Measurements from ENCODE around the gene PACRG. TPM values are rescaled to one million over a fixed set of nuclear protein-coding genes. Genes with fewer than 3 reads are reported as not detected.

PACRG gene
- polyA plus RNA-seq, 1 donor from 2014 or later = 16.6 TPM

- Histone ChIP-seq H3K4me2 (ENCODE audit: low read length) (no peak overlapping the region), H3K27ac (ENCODE audit: low read length) (no peak overlapping the region), H3K79me2 (replicated peaks; ENCODE audit: insufficient read depth, low read length) (no peaks in the 10 kb centered on the region), H3F3A (ENCODE audit: insufficient read depth, low read length, poor library complexity, severe bottlenecking) (no peaks in the 10 kb centered on the region), H3K9me3 (ENCODE audit: low read length) (no peaks in the 10 kb centered on the region), H3K36me3 (ENCODE audit: insufficient read depth, low read length) (no peaks in the 10 kb centered on the region), H3K27me3 (ENCODE audit: insufficient read depth, low read depth, low read length) (no peaks in the 10 kb centered on the region), H4K20me1 (ENCODE audit: insufficient read depth) (no peaks in the 10 kb centered on the region), H3K9me2 (ENCODE audit: insufficient read depth, low read length) (no peaks in the 10 kb centered on the region), H2AFZ (ENCODE audit: low read depth, low read length) (no peak overlapping the region), H3K9ac (ENCODE audit: low read length) (no peak overlapping the region), H3K4me3 (ENCODE audit: low read length) (no peak overlapping the region)
- no peak for TF ChIP-seq POLR2AphosphoS5 (IDR thresholded peaks at IDR 0.05)
- TF ChIP-seq, protein P1, sequence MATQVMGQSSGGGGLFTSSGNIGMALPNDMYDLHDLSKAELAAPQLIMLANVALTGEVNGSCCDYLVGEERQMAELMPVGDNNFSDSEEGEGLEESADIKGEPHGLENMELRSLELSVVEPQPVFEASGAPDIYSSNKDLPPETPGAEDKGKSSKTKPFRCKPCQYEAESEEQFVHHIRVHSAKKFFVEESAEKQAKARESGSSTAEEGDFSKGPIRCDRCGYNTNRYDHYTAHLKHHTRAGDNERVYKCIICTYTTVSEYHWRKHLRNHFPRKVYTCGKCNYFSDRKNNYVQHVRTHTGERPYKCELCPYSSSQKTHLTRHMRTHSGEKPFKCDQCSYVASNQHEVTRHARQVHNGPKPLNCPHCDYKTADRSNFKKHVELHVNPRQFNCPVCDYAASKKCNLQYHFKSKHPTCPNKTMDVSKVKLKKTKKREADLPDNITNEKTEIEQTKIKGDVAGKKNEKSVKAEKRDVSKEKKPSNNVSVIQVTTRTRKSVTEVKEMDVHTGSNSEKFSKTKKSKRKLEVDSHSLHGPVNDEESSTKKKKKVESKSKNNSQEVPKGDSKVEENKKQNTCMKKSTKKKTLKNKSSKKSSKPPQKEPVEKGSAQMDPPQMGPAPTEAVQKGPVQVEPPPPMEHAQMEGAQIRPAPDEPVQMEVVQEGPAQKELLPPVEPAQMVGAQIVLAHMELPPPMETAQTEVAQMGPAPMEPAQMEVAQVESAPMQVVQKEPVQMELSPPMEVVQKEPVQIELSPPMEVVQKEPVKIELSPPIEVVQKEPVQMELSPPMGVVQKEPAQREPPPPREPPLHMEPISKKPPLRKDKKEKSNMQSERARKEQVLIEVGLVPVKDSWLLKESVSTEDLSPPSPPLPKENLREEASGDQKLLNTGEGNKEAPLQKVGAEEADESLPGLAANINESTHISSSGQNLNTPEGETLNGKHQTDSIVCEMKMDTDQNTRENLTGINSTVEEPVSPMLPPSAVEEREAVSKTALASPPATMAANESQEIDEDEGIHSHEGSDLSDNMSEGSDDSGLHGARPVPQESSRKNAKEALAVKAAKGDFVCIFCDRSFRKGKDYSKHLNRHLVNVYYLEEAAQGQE (IDR thresholded peaks at IDR 0.05; ENCODE audit: borderline replicate concordance) = no peak
- no peak for TF ChIP-seq MXI1 (conservative IDR thresholded peaks at IDR 0.05; ENCODE audit: poor library complexity, severe bottlenecking)
- no peak for TF ChIP-seq TAF1 (IDR thresholded peaks at IDR 0.05; ENCODE audit: low read depth)
- TF ChIP-seq SMC3 (conservative IDR thresholded peaks at IDR 0.05; ENCODE audit: poor library complexity) = no peak
- TF ChIP-seq EP300 (conservative IDR thresholded peaks at IDR 0.05; ENCODE audit: poor library complexity, severe bottlenecking) = no peak
- TF ChIP-seq RAD21 (conservative IDR thresholded peaks at IDR 0.05) = no peak
- TF ChIP-seq CTCF (IDR thresholded peaks at IDR 0.05; ENCODE audit: poor library complexity, severe bottlenecking) = no peak
- TF ChIP-seq EZH2 (IDR thresholded peaks at IDR 0.05; ENCODE audit: borderline replicate concordance, insufficient read depth, low read length, poor library complexity, severe bottlenecking) = no peak
Observed at GRCh38 chr6:163053667-163054344, 326.0 kb downstream of the PACRG start.

GRCh38 chr6:163054641-163055040 is 326.9 kb downstream of the PACRG start:
- Histone ChIP-seq H3K79me2 (replicated peaks; ENCODE audit: insufficient read depth, low read length) (no peaks in the 10 kb centered on the region), H4K20me1 (ENCODE audit: insufficient read depth) (no peaks in the 10 kb centered on the region), H2AFZ (ENCODE audit: low read depth, low read length) (no peak overlapping the region)

More at GRCh38 chr6:163054641-163055040, 326.9 kb downstream of the PACRG start:
- H3K9me3 ChIP-seq (ENCODE audit: low read length) = no peaks in the 10 kb centered on the region
- H3K4me2 ChIP-seq (ENCODE audit: low read length) = no peak overlapping the region
- no peaks in the 10 kb centered on the region for H3K9me2 ChIP-seq (ENCODE audit: insufficient read depth, low read length)
- H3K27ac ChIP-seq (ENCODE audit: low read length) = no peak overlapping the region
- no peaks in the 10 kb centered on the region for H3F3A ChIP-seq (ENCODE audit: insufficient read depth, low read length, poor library complexity, severe bottlenecking)
- no peaks in the 10 kb centered on the region for H3K27me3 ChIP-seq (ENCODE audit: insufficient read depth, low read depth, low read length)
- H3K36me3 ChIP-seq (ENCODE audit: insufficient read depth, low read length) = no peaks in the 10 kb centered on the region
- H3K9ac ChIP-seq (ENCODE audit: low read length) = no peak overlapping the region
- H3K4me3 ChIP-seq (ENCODE audit: low read length) = no peak overlapping the region
- TF ChIP-seq POLR2AphosphoS5 (IDR thresholded peaks at IDR 0.05) (no peak), EZH2 (IDR thresholded peaks at IDR 0.05; ENCODE audit: borderline replicate concordance, insufficient read depth, low read length, poor library complexity, severe bottlenecking) (no peak), EP300 (conservative IDR thresholded peaks at IDR 0.05; ENCODE audit: poor library complexity, severe bottlenecking) (no peak), CTCF (IDR thresholded peaks at IDR 0.05; ENCODE audit: poor library complexity, severe bottlenecking) (no peak), RAD21 (conservative IDR thresholded peaks at IDR 0.05) (no peak), SMC3 (conservative IDR thresholded peaks at IDR 0.05; ENCODE audit: poor library complexity) (no peak), MXI1 (conservative IDR thresholded peaks at IDR 0.05; ENCODE audit: poor library complexity, severe bottlenecking) (no peak), TAF1 (IDR thresholded peaks at IDR 0.05; ENCODE audit: low read depth) (no peak)
- TF ChIP-seq, protein P1 (IDR thresholded peaks at IDR 0.05; ENCODE audit: borderline replicate concordance) = no peak

All from neural cell (in vitro differentiated cells).